PC-3 (cell line): ENCODE results near the gene TMEM106A. TPM values are rescaled to one million over a fixed set of nuclear protein-coding genes. Genes with fewer than 3 reads are reported as not detected.

Experiments used
- ATAC-seq: fragments of 200-7000 bp; cut with Tn5 transposase; 2 replicates; pipeline ENCODE4 v1.9.1; 2020; ENCODE audit warnings: mild to moderate bottlenecking, moderate library complexity
- BruUV-seq: library from RNA; stranded (reverse); fragments of 400-500 nt; replicated peaks from 2 replicates; lab custom pipeline; 2021; lab: Mats Ljungman, UMichigan
- CTCF ChIA-PET: fragments of 300-600 bp; sonication (Branson Sonifier 250); formaldehyde crosslinking; loops from one replicate; lab custom pipeline; 2022; ENCODE audit warnings: antibody characterized with exemption; lab: Charles Lee
- POLR2A ChIA-PET: fragments of 300-600 bp; sonication (Branson Sonifier 250); formaldehyde crosslinking; loops from one replicate; lab custom pipeline; 2022; ENCODE audit warnings: antibody characterized with exemption; ENCODE audit not compliant: unreplicated experiment; lab: Charles Lee
- DNase-seq: peaks from one replicate; pipeline ENCODE4 v3.0.0-alpha.2; 2015
- H2AFZ ChIP-seq: fragments of 300-600 bp; sonication (generic); 2 replicates; pipeline ENCODE4 v1.6.0; 2016; ENCODE audit warnings: antibody characterized with exemption, low read length
- H3F3A ChIP-seq: fragments of 300-600 bp; sonication (generic); one replicate; pipeline ENCODE4 v1.6.0; 2017; ENCODE audit warnings: antibody characterized with exemption, low read length, control low read depth, mild to moderate bottlenecking; ENCODE audit not compliant: unreplicated experiment
- H3K27ac ChIP-seq: fragments of 300-600 bp; sonication (generic); 2 replicates; pipeline ENCODE4 v1.5.1; 2016; ENCODE audit warnings: mild to moderate bottlenecking, low read length
- H3K27me3 ChIP-seq: fragments of 300-600 bp; sonication (generic); 2 replicates; pipeline ENCODE4 v1.6.1; 2016; ENCODE audit warnings: low read length, mixed read lengths
- H3K36me3 ChIP-seq: fragments of 300-600 bp; sonication (generic); 2 replicates; pipeline ENCODE4 v1.6.1; 2016; ENCODE audit warnings: low read depth, mixed run types, low read length, mixed read lengths
- H3K4me1 ChIP-seq: fragments of 300-600 bp; sonication (generic); 2 replicates; pipeline ENCODE4 v1.5.1; 2016; ENCODE audit warnings: low read length; ENCODE audit not compliant: insufficient read depth
- H3K4me2 ChIP-seq: fragments of 300-600 bp; sonication (generic); 2 replicates; pipeline ENCODE4 v1.6.0; 2016; ENCODE audit warnings: low read length
- H3K4me3 ChIP-seq: fragments of 300-600 bp; sonication (generic); 2 replicates; pipeline ENCODE4 v1.5.1; 2016; ENCODE audit warnings: mild to moderate bottlenecking, low read length, mixed read lengths
- H3K79me2 ChIP-seq: fragments of 300-600 bp; sonication (generic); 2 replicates; pipeline ENCODE4 v1.6.1; 2017; ENCODE audit warnings: low read length, mixed read lengths
- H3K9ac ChIP-seq: fragments of 300-600 bp; sonication (generic); 2 replicates; pipeline ENCODE4 v1.6.0; 2016; ENCODE audit warnings: mild to moderate bottlenecking, low read length
- H3K9me2 ChIP-seq: fragments of 300-600 bp; sonication (generic); replicated peaks from 2 replicates; pipeline ENCODE4 v1.6.1; 2016; ENCODE audit warnings: mixed run types, low read length, mixed read lengths
- H3K9me3 ChIP-seq: fragments of 300-600 bp; sonication (generic); 2 replicates; pipeline ENCODE4 v1.6.1; 2016; ENCODE audit warnings: low read length, mixed read lengths
- H4K20me1 ChIP-seq: fragments of 300-600 bp; sonication (generic); 2 replicates; pipeline ENCODE4 v1.6.1; 2016; ENCODE audit warnings: low read length, mixed read lengths
- CTCF ChIP-seq: fragments of 300-600 bp; sonication (generic); conservative IDR thresholded peaks from 2 replicates; pipeline ENCODE4 v1.5.1; 2017; ENCODE audit warnings: antibody characterized with exemption, low read depth, mild to moderate bottlenecking, low read length
- EZH2 ChIP-seq: fragments of 300-600 bp; sonication (generic); IDR thresholded peaks from one replicate; pipeline ENCODE4 v1.6.1; 2017; ENCODE audit warnings: antibody characterized with exemption, mild to moderate bottlenecking, low read length; ENCODE audit not compliant: unreplicated experiment
- EZH2phosphoT487 ChIP-seq: fragments of 300-600 bp; sonication (generic); IDR thresholded peaks from 2 replicates; pipeline ENCODE4 v1.6.1; 2018; ENCODE audit warnings: mild to moderate bottlenecking, antibody characterized with exemption, low read length, borderline replicate concordance
- intact Hi-C: fragments of 100-400 bp; cut with micrococcal nuclease; formaldehyde crosslinking; loops from 2 replicates; pipeline ENCODE4 v1.9.0; 2023
- total RNA-seq: library from RNA; depleted of rRNA; stranded (reverse); fragments of >200 nt; gene quantifications from 2 replicates; pipeline ENCODE4 v1.2.3, GENCODE V29; 2014

The TMEM106A gene
- total RNA-seq, 1 experiment from 2014 or later, result not detected

DNA sequence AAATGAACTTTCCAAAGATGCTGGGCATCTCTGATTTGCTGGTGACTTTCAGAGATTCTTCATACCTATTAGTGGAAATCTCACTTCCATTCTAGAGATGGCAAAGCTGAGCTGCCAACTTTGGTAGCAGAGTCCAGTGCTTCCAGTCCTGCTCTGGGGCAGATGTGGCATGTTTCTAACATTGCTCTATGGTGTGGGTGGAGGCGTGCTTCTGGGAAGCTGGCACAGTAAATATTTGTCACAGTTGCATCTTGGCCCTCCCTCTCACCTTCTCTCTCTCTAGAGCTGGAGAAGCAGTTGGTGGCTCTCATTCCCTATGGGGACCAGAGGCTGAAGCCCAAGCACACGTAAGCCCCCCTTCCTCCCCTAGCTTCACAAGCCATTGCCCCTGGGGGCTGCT lies 1.9 kb downstream of the TMEM106A start:
- H3K27ac ChIP-seq, result no peak overlapping the region
- H3K79me2 ChIP-seq, result no peaks in the 10 kb centered on the region
- ATAC-seq (no peak), DNase-seq (no peak)
- no peaks in the 10 kb centered on the region for H3K36me3 ChIP-seq
- no peak overlapping the region for H2AFZ ChIP-seq
- no peaks in the 10 kb centered on the region for H3F3A ChIP-seq
- H3K4me3 ChIP-seq, result no peak overlapping the region
- H3K4me2 ChIP-seq, result no peak overlapping the region
- no peaks in the 10 kb centered on the region for H4K20me1 ChIP-seq
- H3K9me2 ChIP-seq, result no peaks in the 10 kb centered on the region
- POLR2A ChIA-PET, result no interaction called here
- intact Hi-C loops, result no loop called here
- no peaks in the 10 kb centered on the region for H3K27me3 ChIP-seq
- no peaks in the 10 kb centered on the region for H3K4me1 ChIP-seq
- TF ChIP-seq EZH2phosphoT487 (no peak), EZH2 (no peak), CTCF (no peak)
- no peak overlapping the region for H3K9ac ChIP-seq
- BruUV-seq, result no TSS peak
- H3K9me3 ChIP-seq, result no peaks in the 10 kb centered on the region
- CTCF ChIA-PET, result no interaction called here

GRCh38 chr17:43215341-43215740 lies 3.7 kb downstream of the TMEM106A start:
- CTCF ChIA-PET, result no interaction called here
- no peak overlapping the region for H2AFZ ChIP-seq

More at GRCh38 chr17:43215341-43215740, 3.7 kb downstream of the TMEM106A start:
- ATAC-seq (no peak), DNase-seq (no peak)
- Histone ChIP-seq H3K4me3 (no peak overlapping the region), H3K27ac (no peak overlapping the region), H3F3A (no peaks in the 10 kb centered on the region), H4K20me1 (no peaks in the 10 kb centered on the region), H3K36me3 (no peaks in the 10 kb centered on the region), H3K4me1 (no peaks in the 10 kb centered on the region), H3K27me3 (no peaks in the 10 kb centered on the region), H3K9me3 (no peaks in the 10 kb centered on the region), H3K4me2 (no peak overlapping the region), H3K79me2 (no peaks in the 10 kb centered on the region), H3K9me2 (no peaks in the 10 kb centered on the region), H3K9ac (no peak overlapping the region)
- intact Hi-C loops, result no loop called here
- POLR2A ChIA-PET, result no interaction called here
- TF ChIP-seq EZH2, result no peak
- no peak for TF ChIP-seq EZH2phosphoT487
- TF ChIP-seq CTCF, result no peak
- BruUV-seq, result no TSS peak
